GM12874 (cell line): ENCODE results near the gene DBNDD2.

Experiments used
- CTCF ChIP-seq: IDR thresholded peaks from 2 replicates; pipeline ENCODE4 v1.5.1; 2011; ENCODE audit warnings: low read depth, mild to moderate bottlenecking, control low read depth, low read length, moderate library complexity; ENCODE audit not compliant: insufficient read depth

DBNDD2 gene

GRCh38 chr20:45409521-45410272 is 1.6 kb downstream of the DBNDD2 start:
- no peak for TF ChIP-seq CTCF

GRCh38 chr20:45410887-45411286 is 2.8 kb downstream of the DBNDD2 start:
- no peak for TF ChIP-seq CTCF

GRCh38 chr20:45412653-45413052 is 4.6 kb downstream of the DBNDD2 start:
- TF ChIP-seq CTCF, result no peak

- TF ChIP-seq CTCF, result no peak
Observed at GRCh38 chr20:45413479-45413878, 5.4 kb downstream of the DBNDD2 start.

- no peak for TF ChIP-seq CTCF
Observed at GRCh38 chr20:45415822-45416637, 7.9 kb downstream of the DBNDD2 start, which contains the start of gene PIGT. TSS of gene PIGT (plus strand) at chr20:45416141. CDS start at chr20:45416157, 16 bp downstream.

- no peak for TF ChIP-seq CTCF
Observed at GRCh38 chr20:45416917-45417316, 8.8 kb downstream of the DBNDD2 start.
